Measurements from ENCODE around the gene RPS27A. TPM values are rescaled to one million over a fixed set of nuclear protein-coding genes. Genes with fewer than 3 reads are reported as not detected.
"Not testable (repeated sequence)": the region's sequence is repeated elsewhere in the genome, so short reads cannot be mapped to it uniquely, and the experiment has no call there.

The RPS27A gene
- total and polyA plus RNA-seq, 2 donors (not counting 3 experiments of a cell fraction or from before 2014, with no cell fraction given) = 926 to 1,136 TPM

DNA sequence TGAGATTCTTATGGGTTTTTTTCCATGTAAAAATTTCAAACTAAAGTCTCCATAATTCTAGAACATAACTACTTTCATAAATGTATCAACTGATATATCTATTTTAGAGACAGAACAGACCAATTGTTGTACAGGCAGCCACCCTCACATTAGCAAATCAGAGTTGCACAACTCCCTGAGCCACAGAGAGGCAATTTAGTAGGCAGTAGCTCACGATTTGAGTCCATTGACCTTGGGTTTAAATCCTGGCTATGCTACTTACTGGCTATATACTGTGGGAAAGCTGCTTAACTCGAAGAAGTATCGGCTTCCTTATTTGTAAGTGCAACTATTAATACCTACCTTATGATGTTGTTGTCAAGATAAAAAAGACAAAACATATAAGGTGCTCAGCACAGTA is 20.3 kb downstream of the RPS27A start:
- ChIA-PET CTCF (no interaction called here), POLR2A (no interaction called here)
- H3K9me3 ChIP-seq (replicated peaks; ENCODE audit: control insufficient read depth, insufficient read depth, low read length) = no peaks in the 10 kb centered on the region
- FAIRE-seq (no peak), DNase-seq (ENCODE audit: low read depth, low spot score) (no peak)
- dilution Hi-C loops (cut with MboI; ENCODE audit: extremely low pct_ligation_motif_present, low sequenced_read_pairs) (no loop called here), intact Hi-C loops (cut with micrococcal nuclease) (no loop called here)
- no TSS peak for BruUV-seq (replicated peaks)
- H3K4me3 ChIP-seq (replicated peaks in 1 of 3; ENCODE audit: insufficient read depth in 1 of 3, low read depth in 1 of 3, low read length in 3 of 3) = no peak overlapping the region
- TF ChIP-seq EZH2 (IDR thresholded peaks at IDR 0.05; ENCODE audit: borderline replicate concordance, low read depth, low read length, severe bottlenecking) (no peak), GATA2 (IDR thresholded peaks at IDR 0.05; ENCODE audit: insufficient read depth, insufficient read length, low read depth, low read length) (no peak), FOS (IDR thresholded peaks at IDR 0.05; ENCODE audit: borderline replicate concordance, insufficient read depth, low read length) (no peak), JUN (IDR thresholded peaks at IDR 0.05; ENCODE audit: borderline replicate concordance, insufficient read depth, insufficient read length, low read depth) (no peak)
- TF ChIP-seq, protein P1, sequence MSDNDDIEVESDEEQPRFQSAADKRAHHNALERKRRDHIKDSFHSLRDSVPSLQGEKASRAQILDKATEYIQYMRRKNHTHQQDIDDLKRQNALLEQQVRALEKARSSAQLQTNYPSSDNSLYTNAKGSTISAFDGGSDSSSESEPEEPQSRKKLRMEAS (IDR thresholded peaks at IDR 0.05; ENCODE audit: insufficient read depth, insufficient read length) = no peak
- H3K27ac ChIP-seq (ENCODE audit: insufficient read depth, low read depth, low read length) = no peak overlapping the region
- no peaks in the 10 kb centered on the region for H3K27me3 ChIP-seq (ENCODE audit: control insufficient read depth in 2 of 2, insufficient read depth in 2 of 2, low read length in 2 of 2)
- no peak overlapping the region for H2AFZ ChIP-seq (ENCODE audit: low read depth, low read length)
- H3K79me2 ChIP-seq (ENCODE audit: control insufficient read depth, insufficient read depth, low read length) = no peaks in the 10 kb centered on the region
- H3K9me1 ChIP-seq (replicated peaks; ENCODE audit: control insufficient read depth, extremely low read depth, insufficient read depth, low read length) = no peaks in the 10 kb centered on the region
- H3K4me1 ChIP-seq (ENCODE audit: control insufficient read depth, extremely low read depth, insufficient read depth, low read length) = no peaks in the 10 kb centered on the region
- H3K4me2 ChIP-seq (ENCODE audit: insufficient read depth, low read length) = no peak overlapping the region
- H4K20me1 ChIP-seq (replicated peaks; ENCODE audit: control insufficient read depth, extremely low read depth, insufficient read depth, low read length) = no peaks in the 10 kb centered on the region
- no peak overlapping the region for H3K9ac ChIP-seq (replicated peaks; ENCODE audit: extremely low read depth, insufficient read depth, low read length)
- H3K36me3 ChIP-seq (ENCODE audit: control insufficient read depth in 2 of 2, extremely low read depth in 1 of 2, insufficient read depth in 2 of 2, low read length in 2 of 2) = peaks cover 0 to 2% of the 10 kb centered on the region in 2 experiments

DNA sequence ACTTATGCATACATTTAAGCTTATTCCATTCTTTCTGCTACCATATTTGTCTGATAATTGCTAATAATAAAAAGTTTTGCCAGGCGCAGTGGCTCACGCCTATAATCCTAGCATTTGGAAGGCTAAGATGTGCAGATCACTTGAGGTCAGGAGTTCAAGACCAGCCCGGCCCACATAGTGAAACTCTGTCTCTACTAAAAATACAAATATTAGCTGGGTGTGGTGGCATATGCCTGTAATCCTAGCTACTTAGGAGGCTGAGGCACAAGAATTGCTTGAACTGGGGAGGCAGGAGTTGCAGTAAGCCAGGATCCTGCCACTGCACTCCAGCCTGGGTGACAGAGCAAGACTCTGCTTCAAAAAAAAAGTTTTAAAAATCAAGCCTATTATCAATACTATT is 27.1 kb downstream of the RPS27A start:
- H3K36me3 ChIP-seq (ENCODE audit: control insufficient read depth in 2 of 2, extremely low read depth in 1 of 2, insufficient read depth in 2 of 2, low read length in 2 of 2) = not testable (repeated sequence)

More for the DNA sequence above, 27.1 kb downstream of the RPS27A start:
- H3K4me2 ChIP-seq (ENCODE audit: insufficient read depth, low read length); FAIRE-seq; H3K79me2 ChIP-seq (ENCODE audit: control insufficient read depth, insufficient read depth, low read length); dilution Hi-C loops (cut with MboI; ENCODE audit: extremely low pct_ligation_motif_present, low sequenced_read_pairs); H3K4me3 ChIP-seq (replicated peaks in 1 of 3; ENCODE audit: insufficient read depth in 1 of 3, low read depth in 1 of 3, low read length in 3 of 3); H3K9me3 ChIP-seq (replicated peaks; ENCODE audit: control insufficient read depth, insufficient read depth, low read length); H2AFZ ChIP-seq (ENCODE audit: low read depth, low read length); intact Hi-C loops (cut with micrococcal nuclease); H3K9ac ChIP-seq (replicated peaks; ENCODE audit: extremely low read depth, insufficient read depth, low read length); H3K27me3 ChIP-seq (ENCODE audit: control insufficient read depth in 2 of 2, insufficient read depth in 2 of 2, low read length in 2 of 2); DNase-seq (ENCODE audit: low read depth, low spot score); H4K20me1 ChIP-seq (replicated peaks; ENCODE audit: control insufficient read depth, extremely low read depth, insufficient read depth, low read length); BruUV-seq (replicated peaks); H3K9me1 ChIP-seq (replicated peaks; ENCODE audit: control insufficient read depth, extremely low read depth, insufficient read depth, low read length); H3K27ac ChIP-seq (ENCODE audit: insufficient read depth, low read depth, low read length); H3K4me1 ChIP-seq (ENCODE audit: control insufficient read depth, extremely low read depth, insufficient read depth, low read length); POLR2A ChIA-PET: not testable (repeated sequence)
- CTCF ChIA-PET = interaction anchor here (0.6 to 3.4 kb wide), 4 partner anchors 12 to 360 kb away, joined by 3 to 13 read pairs (median 4); no protein-coding TSS in a partner anchor

Data from endothelial cell of umbilical vein (primary cell).